ENCODE results near the gene PAX7.
"Not testable (repeated sequence)": the region's sequence is repeated elsewhere in the genome, so short reads cannot be mapped to it uniquely, and the experiment has no call there.

The PAX7 gene

GRCh38 chr1:18752409-18752808, 121.8 kb downstream of the PAX7 start:
- Mint-ChIP-seq H3K4me3 (no peak overlapping the region), H3K9me3 (peaks cover 12% of the 10 kb centered on the region), H3K36me3 (ENCODE audit: low read depth) (no peaks in the 10 kb centered on the region)

DNA sequence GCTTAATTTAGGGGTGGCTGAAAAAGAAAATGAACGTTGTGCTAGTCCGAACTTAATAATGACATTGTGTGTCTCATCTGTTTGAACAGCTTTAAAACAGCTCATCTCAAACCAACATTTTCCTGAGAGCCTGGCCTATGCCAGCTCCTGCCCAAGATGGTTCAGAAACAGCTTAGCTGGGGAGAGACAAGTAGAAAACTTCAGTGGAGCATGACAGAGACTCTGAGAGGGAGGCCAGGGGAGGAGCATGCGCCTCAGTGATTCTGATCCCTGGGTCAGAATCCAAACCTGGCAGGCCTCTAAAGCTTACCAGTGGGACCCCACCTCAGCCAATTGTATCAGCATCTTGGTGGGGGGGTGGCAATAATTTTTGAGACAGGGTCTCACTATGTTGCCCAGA, 129.5 kb downstream of the PAX7 start:
- no peaks in the 10 kb centered on the region for H3K9me3 Mint-ChIP-seq
- no peak overlapping the region for H3K27ac Mint-ChIP-seq
- H3K27me3 Mint-ChIP-seq (ENCODE audit: low read depth), result peaks cover 3% of the 10 kb centered on the region
- no peaks in the 10 kb centered on the region for H3K4me1 Mint-ChIP-seq (ENCODE audit: low read depth)
- no peak overlapping the region for H3K4me3 Mint-ChIP-seq
- DNase-seq (ENCODE audit: low spot score), result no peak
- no peaks in the 10 kb centered on the region for H3K36me3 Mint-ChIP-seq (ENCODE audit: low read depth)

More at GRCh38 chr1:18752409-18752808, 121.8 kb downstream of the PAX7 start:
- peaks cover 3% of the 10 kb centered on the region for H3K27me3 Mint-ChIP-seq (ENCODE audit: low read depth)
- no peaks in the 10 kb centered on the region for H3K4me1 Mint-ChIP-seq (ENCODE audit: low read depth)
- H3K27ac Mint-ChIP-seq, result no peak overlapping the region
- no peak for DNase-seq (ENCODE audit: low spot score)

DNA sequence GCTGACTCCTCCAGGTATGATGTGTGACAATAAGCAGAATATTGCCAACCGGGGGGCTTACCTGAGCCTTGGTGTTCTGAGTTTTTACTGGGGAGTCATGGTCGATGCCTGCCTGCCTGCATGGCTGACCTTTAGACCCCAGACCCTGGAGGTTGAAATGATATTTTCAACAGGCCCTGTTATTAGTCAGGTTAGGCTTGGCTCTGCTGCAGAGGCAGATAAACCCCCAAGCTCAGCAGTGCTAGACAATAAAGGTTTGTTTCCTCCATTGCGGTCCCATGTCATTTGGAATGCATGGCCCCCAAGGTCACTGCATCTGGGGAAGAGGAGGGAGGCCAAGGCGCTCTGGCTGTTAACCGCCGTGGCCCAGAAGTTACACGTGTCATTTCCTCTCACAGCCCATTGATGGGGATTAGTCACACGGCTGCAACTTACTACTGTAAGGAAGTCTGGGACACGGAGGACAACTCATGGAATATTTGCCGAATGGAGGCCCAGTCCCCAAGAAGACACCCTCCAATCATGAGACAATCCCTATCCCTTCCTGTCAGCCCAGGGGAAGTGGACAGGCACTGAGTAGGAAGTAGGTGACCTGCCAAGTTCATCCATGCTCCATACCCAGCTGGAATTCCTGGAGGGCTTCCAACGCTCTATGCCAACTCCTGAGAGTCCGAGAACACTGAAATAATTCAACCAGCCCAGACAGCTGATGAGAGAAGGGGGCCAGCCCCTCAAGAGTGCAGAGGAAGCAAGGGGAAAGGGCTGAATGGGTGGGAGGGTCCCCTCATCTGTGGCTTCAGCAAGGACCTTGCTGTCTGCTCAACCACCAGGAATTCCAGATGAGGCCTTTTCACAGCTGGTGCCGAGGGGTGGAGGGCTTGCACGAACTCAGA, 131.5 kb downstream of the PAX7 start:
- no peak overlapping the region for H3K4me3 Mint-ChIP-seq
- H3K4me1 Mint-ChIP-seq (ENCODE audit: low read depth), result no peaks in the 10 kb centered on the region
- no peaks in the 10 kb centered on the region for H3K9me3 Mint-ChIP-seq
- H3K27me3 Mint-ChIP-seq (ENCODE audit: low read depth), result peaks cover 4% of the 10 kb centered on the region
- H3K36me3 Mint-ChIP-seq (ENCODE audit: low read depth), result no peaks in the 10 kb centered on the region
- DNase-seq (ENCODE audit: low spot score), result no peak
- H3K27ac Mint-ChIP-seq, result no peak overlapping the region

DNA sequence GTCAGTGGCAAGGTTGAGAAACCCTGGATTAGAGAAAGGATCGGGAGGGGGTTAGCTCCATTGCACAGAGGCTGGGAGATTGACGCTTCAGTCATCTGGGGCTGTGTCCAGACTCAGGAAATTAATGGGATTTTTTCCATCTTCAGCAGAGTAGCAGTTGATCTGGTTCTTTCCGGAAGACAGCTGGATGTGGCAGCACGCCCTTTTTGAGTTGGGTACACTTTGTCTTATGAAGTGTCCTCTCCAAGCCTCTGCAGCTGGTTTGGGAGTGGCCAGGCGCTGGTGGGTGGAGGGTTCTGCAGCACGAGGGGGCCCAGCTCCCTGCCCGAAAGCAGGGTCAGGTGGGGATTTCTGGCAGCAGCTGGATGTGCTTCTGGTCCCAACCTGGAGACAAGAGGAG, 133.7 kb downstream of the PAX7 start:
- Mint-ChIP-seq H3K4me1 (ENCODE audit: low read depth) (no peaks in the 10 kb centered on the region), H3K36me3 (ENCODE audit: low read depth) (no peaks in the 10 kb centered on the region), H3K4me3 (no peak overlapping the region), H3K27me3 (ENCODE audit: low read depth) (peaks cover 4% of the 10 kb centered on the region), H3K27ac (no peak overlapping the region), H3K9me3 (no peaks in the 10 kb centered on the region)
- no peak for DNase-seq (ENCODE audit: low spot score)

GRCh38 chr1:18765725-18766124, 135.1 kb downstream of the PAX7 start:
- H3K36me3 Mint-ChIP-seq (ENCODE audit: low read depth), result no peaks in the 10 kb centered on the region

GRCh38 chr1:18766328-18766727, 135.7 kb downstream of the PAX7 start:
- Mint-ChIP-seq H3K27ac (no peak overlapping the region), H3K27me3 (ENCODE audit: low read depth) (peaks cover 10% of the 10 kb centered on the region), H3K4me1 (ENCODE audit: low read depth) (no peaks in the 10 kb centered on the region), H3K4me3 (no peak overlapping the region), H3K36me3 (ENCODE audit: low read depth) (no peaks in the 10 kb centered on the region), H3K9me3 (no peaks in the 10 kb centered on the region)
- no peak for DNase-seq (ENCODE audit: low spot score)

More at GRCh38 chr1:18765725-18766124, 135.1 kb downstream of the PAX7 start:
- H3K9me3 Mint-ChIP-seq, result no peaks in the 10 kb centered on the region
- H3K4me3 Mint-ChIP-seq, result no peak overlapping the region
- H3K27ac Mint-ChIP-seq, result no peak overlapping the region
- H3K27me3 Mint-ChIP-seq (ENCODE audit: low read depth), result peaks cover 10% of the 10 kb centered on the region
- no peak for DNase-seq (ENCODE audit: low spot score)
- H3K4me1 Mint-ChIP-seq (ENCODE audit: low read depth), result no peaks in the 10 kb centered on the region

DNA sequence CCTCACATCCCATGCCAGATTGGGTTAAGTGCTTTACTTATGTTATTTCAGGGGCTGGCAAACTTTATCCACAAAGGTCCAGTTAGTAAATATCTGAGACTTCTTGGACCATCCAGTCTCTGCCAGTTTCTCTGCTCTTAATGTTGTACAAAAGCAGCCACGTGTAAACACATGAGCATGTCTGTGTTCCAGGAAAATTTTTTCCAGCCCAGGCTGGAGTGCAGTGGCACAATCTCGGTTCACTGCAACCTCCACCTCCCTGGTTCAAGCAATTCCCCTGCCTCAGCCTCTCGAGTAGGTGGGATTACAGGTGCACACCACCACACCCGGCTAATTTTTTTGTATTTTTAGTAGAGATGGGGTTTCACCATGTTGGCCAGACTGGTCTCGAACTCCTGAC, 136.9 kb downstream of the PAX7 start:
- H3K27me3 Mint-ChIP-seq (ENCODE audit: low read depth); H3K27ac Mint-ChIP-seq; DNase-seq (ENCODE audit: low spot score); H3K4me3 Mint-ChIP-seq; H3K4me1 Mint-ChIP-seq (ENCODE audit: low read depth); H3K9me3 Mint-ChIP-seq; H3K36me3 Mint-ChIP-seq (ENCODE audit: low read depth): not testable (repeated sequence)

DNA sequence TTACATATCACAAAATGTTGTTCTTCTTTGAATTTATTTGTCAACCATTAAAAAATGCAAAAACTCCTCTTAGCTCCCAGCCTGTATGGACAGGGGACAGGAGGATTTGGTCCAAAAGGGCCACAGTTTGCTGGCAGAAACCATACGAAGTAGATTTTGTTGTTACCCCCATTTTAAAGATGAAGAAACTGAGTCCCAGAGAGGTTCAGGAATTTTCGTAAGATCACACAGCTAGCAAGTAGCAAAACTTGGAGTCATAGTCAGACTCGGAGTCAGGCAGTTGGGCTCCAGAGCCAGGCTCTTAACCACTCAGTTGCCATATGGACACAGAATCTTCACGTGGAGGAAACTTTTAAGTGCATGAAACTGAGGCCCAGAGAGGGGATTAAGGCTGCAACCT, 137.4 kb downstream of the PAX7 start:
- Mint-ChIP-seq H3K27me3 (ENCODE audit: low read depth) (peaks cover 10% of the 10 kb centered on the region), H3K36me3 (ENCODE audit: low read depth) (no peaks in the 10 kb centered on the region)

GRCh38 chr1:18769140-18769539, 138.5 kb downstream of the PAX7 start:
- no peaks in the 10 kb centered on the region for H3K4me1 Mint-ChIP-seq (ENCODE audit: low read depth)
- H3K9me3 Mint-ChIP-seq, result no peaks in the 10 kb centered on the region
- no peak overlapping the region for H3K4me3 Mint-ChIP-seq
- H3K36me3 Mint-ChIP-seq (ENCODE audit: low read depth), result no peaks in the 10 kb centered on the region
- no peak for DNase-seq (ENCODE audit: low spot score)
- no peak overlapping the region for H3K27ac Mint-ChIP-seq
- peaks cover 12% of the 10 kb centered on the region for H3K27me3 Mint-ChIP-seq (ENCODE audit: low read depth)

More for the DNA sequence above, 137.4 kb downstream of the PAX7 start:
- no peaks in the 10 kb centered on the region for H3K4me1 Mint-ChIP-seq (ENCODE audit: low read depth)
- no peaks in the 10 kb centered on the region for H3K9me3 Mint-ChIP-seq
- no peak overlapping the region for H3K4me3 Mint-ChIP-seq
- DNase-seq (ENCODE audit: low spot score), result no peak
- no peak overlapping the region for H3K27ac Mint-ChIP-seq

GRCh38 chr1:18770799-18771198, 140.2 kb downstream of the PAX7 start:
- no peaks in the 10 kb centered on the region for H3K4me1 Mint-ChIP-seq (ENCODE audit: low read depth)
- H3K27ac Mint-ChIP-seq, result no peak overlapping the region
- no peaks in the 10 kb centered on the region for H3K36me3 Mint-ChIP-seq (ENCODE audit: low read depth)
- H3K4me3 Mint-ChIP-seq, result no peak overlapping the region
- no peaks in the 10 kb centered on the region for H3K9me3 Mint-ChIP-seq
- no peak for DNase-seq (ENCODE audit: low spot score)
- peaks cover 10% of the 10 kb centered on the region for H3K27me3 Mint-ChIP-seq (ENCODE audit: low read depth)

DNA sequence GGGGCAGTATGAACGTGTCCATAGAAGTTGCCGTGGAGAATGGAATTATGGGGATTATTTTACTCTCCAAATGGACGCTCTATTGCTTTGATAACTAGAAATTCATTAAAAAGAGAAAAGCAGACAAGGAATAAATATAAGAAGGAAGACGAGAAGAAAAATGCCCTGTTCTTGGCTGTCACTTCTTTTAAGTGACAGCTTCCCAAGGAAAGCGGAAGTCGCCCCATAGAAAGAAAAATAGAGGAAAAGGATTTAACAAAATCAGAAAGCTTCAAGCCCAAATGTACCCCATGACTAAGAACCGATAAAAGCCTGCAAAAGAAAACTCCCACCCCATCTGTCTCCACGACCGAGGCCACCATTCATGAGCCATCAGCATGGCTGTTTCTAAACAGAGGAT, 143.1 kb downstream of the PAX7 start:
- H3K4me1 Mint-ChIP-seq (ENCODE audit: low read depth), result no peaks in the 10 kb centered on the region
- DNase-seq (ENCODE audit: low spot score), result no peak
- H3K36me3 Mint-ChIP-seq (ENCODE audit: low read depth), result no peaks in the 10 kb centered on the region
- H3K27ac Mint-ChIP-seq, result no peak overlapping the region
- H3K27me3 Mint-ChIP-seq (ENCODE audit: low read depth), result peaks cover 11% of the 10 kb centered on the region
- H3K4me3 Mint-ChIP-seq, result no peak overlapping the region
- no peaks in the 10 kb centered on the region for H3K9me3 Mint-ChIP-seq

DNA sequence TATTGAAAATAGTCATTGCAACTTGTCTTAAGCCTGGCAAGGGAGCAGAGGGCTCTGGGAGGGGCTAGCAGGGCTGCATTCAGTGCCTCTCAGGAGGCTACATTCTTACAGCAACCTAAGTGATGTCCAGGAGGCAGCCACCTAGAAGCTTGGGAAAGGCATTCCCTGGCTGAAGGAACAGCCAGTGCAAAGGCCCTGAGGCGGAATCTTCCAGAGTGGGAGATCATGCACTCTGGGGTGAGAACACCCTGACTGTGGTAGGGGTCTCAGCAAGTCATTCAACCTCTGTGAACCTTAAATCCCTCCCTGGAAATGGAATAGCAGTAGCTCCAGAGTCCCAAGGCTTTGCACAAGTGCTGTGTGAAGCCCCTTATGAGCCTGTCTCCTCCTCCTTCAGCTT, 144.7 kb downstream of the PAX7 start:
- Mint-ChIP-seq H3K27ac (no peak overlapping the region), H3K27me3 (ENCODE audit: low read depth) (peaks cover 8% of the 10 kb centered on the region), H3K9me3 (no peaks in the 10 kb centered on the region), H3K36me3 (ENCODE audit: low read depth) (no peaks in the 10 kb centered on the region), H3K4me3 (no peak overlapping the region), H3K4me1 (ENCODE audit: low read depth) (no peaks in the 10 kb centered on the region)
- DNase-seq (ENCODE audit: low spot score), result no peak

DNA sequence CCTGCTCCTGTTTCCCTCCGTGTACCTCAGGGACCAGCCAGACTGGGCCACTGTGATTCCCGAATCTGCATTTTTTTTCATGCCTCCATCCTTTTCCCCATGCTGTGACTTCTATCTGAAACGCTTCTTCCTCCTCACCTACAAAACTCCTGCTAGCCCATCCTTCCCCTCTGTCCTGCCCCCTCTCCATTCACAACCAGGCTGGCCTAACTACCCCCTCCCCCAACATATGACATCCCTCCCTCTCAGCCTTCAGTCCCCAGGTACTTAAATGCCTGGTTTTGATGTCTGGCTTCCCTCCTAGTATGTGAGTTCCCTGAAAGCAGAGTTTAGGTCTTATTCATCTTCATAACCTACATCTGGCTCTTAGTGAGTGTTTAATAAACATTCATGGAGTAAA, 146.1 kb downstream of the PAX7 start:
- no peaks in the 10 kb centered on the region for H3K4me1 Mint-ChIP-seq (ENCODE audit: low read depth)
- no peak overlapping the region for H3K27ac Mint-ChIP-seq
- H3K9me3 Mint-ChIP-seq, result no peaks in the 10 kb centered on the region
- no peak overlapping the region for H3K4me3 Mint-ChIP-seq
- H3K27me3 Mint-ChIP-seq (ENCODE audit: low read depth), result peaks cover 8% of the 10 kb centered on the region
- no peak for DNase-seq (ENCODE audit: low spot score)
- no peaks in the 10 kb centered on the region for H3K36me3 Mint-ChIP-seq (ENCODE audit: low read depth)

GRCh38 chr1:18778437-18778836, 147.8 kb downstream of the PAX7 start:
- H3K36me3 Mint-ChIP-seq (ENCODE audit: low read depth), result no peaks in the 10 kb centered on the region
- no peak overlapping the region for H3K27ac Mint-ChIP-seq
- no peak for DNase-seq (ENCODE audit: low spot score)
- no peaks in the 10 kb centered on the region for H3K4me1 Mint-ChIP-seq (ENCODE audit: low read depth)
- H3K4me3 Mint-ChIP-seq, result no peak overlapping the region
- peaks cover 8% of the 10 kb centered on the region for H3K27me3 Mint-ChIP-seq (ENCODE audit: low read depth)
- H3K9me3 Mint-ChIP-seq, result no peaks in the 10 kb centered on the region

DNA sequence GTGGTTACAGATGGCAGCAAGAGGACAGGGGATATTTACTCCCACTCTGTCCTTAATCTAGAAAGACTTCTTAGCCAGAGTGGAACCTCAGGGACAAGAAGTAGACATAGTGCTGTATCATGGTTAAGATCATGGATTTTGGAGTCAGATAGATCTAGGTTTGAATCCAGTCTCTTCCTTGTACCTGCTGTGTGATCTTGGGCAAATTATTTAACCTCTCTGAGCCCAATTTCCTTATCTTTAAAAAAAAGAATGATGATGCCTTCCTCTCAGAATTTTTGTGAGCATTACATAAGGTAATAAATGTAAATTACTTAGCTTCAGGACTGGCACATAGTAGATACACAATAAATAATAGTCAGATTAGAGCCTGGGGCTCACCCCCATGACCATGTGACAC, 150.4 kb downstream of the PAX7 start:
- no peak for DNase-seq (ENCODE audit: low spot score)
- no peak overlapping the region for H3K4me3 Mint-ChIP-seq
- H3K36me3 Mint-ChIP-seq (ENCODE audit: low read depth), result no peaks in the 10 kb centered on the region
- H3K9me3 Mint-ChIP-seq, result no peaks in the 10 kb centered on the region
- H3K27ac Mint-ChIP-seq, result no peak overlapping the region
- H3K4me1 Mint-ChIP-seq (ENCODE audit: low read depth), result no peaks in the 10 kb centered on the region
- peaks cover 21% of the 10 kb centered on the region for H3K27me3 Mint-ChIP-seq (ENCODE audit: low read depth)
